ENCODE results near the gene WFDC1. TPM values are rescaled to one million over a fixed set of nuclear protein-coding genes. Genes with fewer than 3 reads are reported as not detected.

Gene WFDC1
- total RNA-seq, 4 donors from 2014 or later: 0.77 to 13.3 (median 5.7) TPM

DNA sequence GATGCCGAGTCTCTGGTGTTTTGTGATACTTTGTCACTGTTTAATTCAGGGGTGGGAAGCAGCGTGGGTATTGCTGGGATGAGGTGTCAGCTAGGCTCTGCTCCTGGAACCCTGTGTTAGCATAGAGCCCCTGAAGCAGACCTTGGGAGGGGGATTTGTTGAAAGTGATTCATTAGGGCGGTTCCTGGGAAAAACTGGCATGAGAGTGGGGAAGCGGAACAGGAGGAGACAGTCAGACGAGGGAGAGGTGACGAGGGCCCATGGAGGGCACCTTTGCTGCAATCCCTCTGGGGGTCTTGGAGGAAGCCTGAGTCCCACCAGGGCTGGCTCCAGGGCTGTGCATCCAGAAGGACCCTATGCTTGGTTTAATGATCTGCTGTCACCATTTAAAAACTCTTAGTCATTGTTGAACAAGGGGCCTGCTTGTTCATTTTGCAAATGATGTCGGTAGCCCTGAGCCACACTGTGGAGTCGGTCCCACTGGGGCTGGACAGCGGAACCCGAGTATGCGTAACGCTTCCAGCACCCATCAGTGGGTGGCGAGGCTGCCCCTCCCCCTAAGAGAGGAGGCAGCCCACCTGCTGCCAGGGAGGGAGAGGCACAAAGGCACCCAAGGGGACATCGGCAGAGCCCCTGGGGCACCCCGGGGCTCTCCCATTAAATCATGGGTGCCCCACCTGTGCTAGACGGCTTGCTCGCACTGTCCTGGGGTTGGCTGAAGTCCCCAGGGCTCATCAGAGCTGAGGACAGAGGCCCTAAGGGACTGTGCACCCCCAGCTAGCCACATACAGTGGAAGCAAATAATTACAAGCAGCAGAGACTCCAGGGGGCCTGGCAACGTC is 35.4 kb downstream of the WFDC1 start:
- Histone ChIP-seq H3K9me3 (no peaks in the 10 kb centered on the region), H3K36me3 (no peaks in the 10 kb centered on the region), H3K27ac (no peak overlapping the region), H3K4me1 (no peaks in the 10 kb centered on the region), H3K27me3 (no peaks in the 10 kb centered on the region), H3K4me3 (no peak overlapping the region)
- DNase-seq: no peak
- TF ChIP-seq POLR2A (IDR thresholded peaks at IDR 0.05) (no peak), CTCF (IDR thresholded peaks at IDR 0.05) (no peak)
- intact Hi-C loops (cut with DNase I; ENCODE audit: low total_unique reads): no loop called here

DNA sequence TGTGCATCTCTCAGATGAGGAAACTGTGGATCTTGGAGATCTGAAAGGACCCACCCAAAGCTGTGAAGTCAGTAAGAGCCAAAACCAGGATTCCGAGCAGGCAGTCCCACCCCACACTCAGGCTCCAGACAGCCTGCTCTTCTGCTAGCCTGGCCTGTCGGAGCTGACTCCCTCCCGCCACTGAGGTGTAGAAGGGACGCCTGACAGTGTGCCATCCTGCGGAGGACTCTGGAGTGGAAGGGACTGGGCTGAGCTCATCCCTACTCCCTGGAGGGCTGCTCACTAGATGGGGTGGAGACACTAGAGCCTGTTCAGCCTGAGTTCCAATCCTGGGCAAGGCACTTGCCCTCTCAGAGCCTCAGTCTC is 36.0 kb downstream of the WFDC1 start:
- H3K4me1 ChIP-seq: no peaks in the 10 kb centered on the region
- no peaks in the 10 kb centered on the region for H3K9me3 ChIP-seq
- TF ChIP-seq CTCF (IDR thresholded peaks at IDR 0.05) (no peak), POLR2A (IDR thresholded peaks at IDR 0.05) (no peak)
- H3K27me3 ChIP-seq: no peaks in the 10 kb centered on the region
- H3K36me3 ChIP-seq: no peaks in the 10 kb centered on the region
- intact Hi-C loops (cut with DNase I; ENCODE audit: low total_unique reads): no loop called here
- no peak for DNase-seq
- no peak overlapping the region for H3K27ac ChIP-seq
- H3K4me3 ChIP-seq: no peak overlapping the region

DNA sequence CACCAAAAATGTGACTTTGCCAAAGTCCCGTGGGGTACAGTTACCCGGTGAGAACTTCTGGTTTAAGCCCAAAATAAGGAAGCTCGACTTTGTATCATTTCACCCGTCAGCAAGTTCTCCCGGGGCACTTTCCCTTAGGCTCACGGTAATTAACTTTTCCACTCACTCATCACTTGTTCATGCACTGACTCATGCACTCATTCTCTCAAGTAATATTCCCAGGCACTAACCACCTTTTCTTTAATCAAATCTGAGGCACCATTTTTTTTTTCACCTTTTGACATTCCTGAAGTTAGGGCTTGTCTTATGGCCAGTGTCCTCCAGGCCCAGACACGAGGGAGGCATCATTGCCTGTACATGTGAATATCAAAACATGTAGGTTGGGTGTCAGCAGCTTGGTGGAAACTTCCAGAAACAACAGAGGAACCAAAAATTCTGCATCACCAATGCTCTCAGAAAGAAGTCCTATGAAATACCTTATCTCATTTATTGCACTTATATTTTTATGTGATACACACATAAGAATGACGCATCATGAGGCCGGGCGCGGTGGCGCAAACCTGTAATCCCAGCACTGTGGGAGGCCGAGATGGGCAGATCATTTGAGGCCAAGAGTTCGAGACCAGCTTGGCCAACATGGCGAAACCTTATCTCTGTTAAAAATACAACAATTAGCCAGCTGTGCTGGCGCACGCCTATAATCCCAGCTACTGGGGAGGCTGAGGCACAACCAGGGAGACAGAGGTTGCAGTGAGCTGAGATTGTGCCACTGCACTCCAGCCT is 37.5 kb downstream of the WFDC1 start:
- Histone ChIP-seq H3K4me1 (no peaks in the 10 kb centered on the region), H3K36me3 (no peaks in the 10 kb centered on the region), H3K27me3 (no peaks in the 10 kb centered on the region), H3K9me3 (no peaks in the 10 kb centered on the region), H3K4me3 (no peak overlapping the region), H3K27ac (no peak overlapping the region)
- intact Hi-C loops (cut with DNase I; ENCODE audit: low total_unique reads): no loop called here
- TF ChIP-seq POLR2A (IDR thresholded peaks at IDR 0.05) (no peak), CTCF (IDR thresholded peaks at IDR 0.05) (no peak)
- no peak for DNase-seq

DNA sequence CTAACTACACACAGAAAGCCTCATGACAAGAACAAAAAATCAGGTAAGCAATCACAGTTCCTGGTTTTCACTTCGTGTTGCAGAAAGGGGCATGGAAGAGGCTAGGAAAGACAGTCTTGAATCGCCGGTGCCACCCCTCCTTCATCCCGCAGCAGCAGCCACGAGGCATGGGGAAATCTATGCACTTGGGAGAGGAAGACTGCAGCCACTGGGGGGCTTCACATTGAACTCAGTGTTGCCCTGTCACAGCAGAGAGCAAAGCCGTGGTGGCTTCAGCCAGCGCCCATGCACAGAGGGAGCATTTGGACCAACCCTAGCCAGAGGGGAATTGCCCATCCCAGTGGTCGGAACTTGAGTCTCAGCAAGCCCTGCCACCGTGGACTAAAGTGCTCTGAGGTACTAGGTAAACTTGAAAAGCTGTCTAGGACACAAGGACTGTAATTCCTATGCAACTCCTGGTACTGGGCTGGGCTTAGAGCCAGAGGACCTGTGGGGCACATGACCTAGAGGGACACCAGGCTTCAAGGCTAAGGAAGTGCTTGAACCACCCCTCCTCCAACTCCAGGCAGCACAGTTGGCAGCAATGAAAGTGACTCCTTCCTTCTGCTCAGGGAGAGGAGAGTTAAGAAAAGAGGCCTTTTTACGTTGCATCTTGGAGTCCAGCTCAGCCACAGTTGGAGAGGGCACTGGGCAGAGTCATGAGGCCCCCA is 38.5 kb downstream of the WFDC1 start:
- H3K9me3 ChIP-seq: no peaks in the 10 kb centered on the region
- no peaks in the 10 kb centered on the region for H3K27me3 ChIP-seq
- no peak overlapping the region for H3K4me3 ChIP-seq
- H3K4me1 ChIP-seq: no peaks in the 10 kb centered on the region
- no peak for TF ChIP-seq CTCF (IDR thresholded peaks at IDR 0.05)
- intact Hi-C loops (cut with DNase I; ENCODE audit: low total_unique reads): no loop called here
- no peaks in the 10 kb centered on the region for H3K36me3 ChIP-seq
- DNase-seq: no peak
- H3K27ac ChIP-seq: no peak overlapping the region

DNA sequence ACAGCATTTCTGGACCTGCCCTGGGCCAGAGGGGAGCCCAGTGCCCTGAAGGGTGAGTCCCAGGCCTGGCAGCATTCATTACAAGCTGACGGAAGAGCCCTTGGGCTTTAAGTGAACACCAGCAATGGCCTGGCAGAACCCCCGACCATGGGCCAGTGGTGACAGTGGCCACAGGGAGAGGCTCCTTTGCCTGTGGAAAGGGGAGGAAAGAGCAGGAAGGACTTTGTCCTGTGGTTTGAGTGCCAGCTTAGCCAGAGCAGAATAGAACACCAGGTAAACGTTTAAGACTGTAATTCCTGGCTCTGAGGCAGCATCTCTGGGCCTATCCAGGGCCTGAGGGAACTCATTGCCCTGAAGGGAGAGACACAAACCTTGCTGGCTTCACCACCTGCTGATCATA is 39.4 kb downstream of the WFDC1 start:
- no peaks in the 10 kb centered on the region for H3K36me3 ChIP-seq
- TF ChIP-seq POLR2A (IDR thresholded peaks at IDR 0.05) (no peak), CTCF (IDR thresholded peaks at IDR 0.05) (no peak)
- no peaks in the 10 kb centered on the region for H3K9me3 ChIP-seq
- H3K4me1 ChIP-seq: no peaks in the 10 kb centered on the region
- H3K27ac ChIP-seq: no peak overlapping the region
- no peak for DNase-seq
- intact Hi-C loops (cut with DNase I; ENCODE audit: low total_unique reads): no loop called here
- H3K27me3 ChIP-seq: no peaks in the 10 kb centered on the region
- no peak overlapping the region for H3K4me3 ChIP-seq

Measured in uterus (tissue), 4 donors.